H1 (cell line): Measurements from ENCODE around the gene ACKR1. TPM values are rescaled to one million over a fixed set of nuclear protein-coding genes. Genes with fewer than 3 reads are reported as not detected.

Experiments used
- CTCF ChIA-PET: fragments of 300-600 bp; sonication (Branson Sonifier 250); formaldehyde crosslinking; loops from one replicate; lab custom pipeline; 2021; ENCODE audit not compliant: partially characterized antibody; lab: Charles Lee
- POLR2A ChIA-PET: fragments of 300-600 bp; sonication (Branson Sonifier 250); formaldehyde crosslinking; loops from one replicate; lab custom pipeline; 2021; ENCODE audit warnings: inconsistent platforms; ENCODE audit not compliant: partially characterized antibody; lab: Charles Lee
- DNase-seq, 2 experiments: peaks; one replicate each; pipeline versions ENCODE4 v3.0.0 to v3.0.0-alpha.2; 2010 to 2022; ENCODE audit warnings: low spot score in 2 of 2, low read depth in 1 of 2, mixed read lengths in 1 of 2
- FAIRE-seq: peaks from 2 replicates; lab custom pipeline; 2011; peaks lifted over from hg19 to GRCh38; lab: Jason Lieb, UNC
- H2AFZ ChIP-seq: 2 replicates; pipeline ENCODE4 v1.8.1; 2012; ENCODE audit warnings: low read length, inconsistent platforms
- H2AK5ac ChIP-seq: 2 replicates; pipeline ENCODE4 v1.6.1; 2013; ENCODE audit warnings: low read depth, low read length
- H2BK120ac ChIP-seq: replicated peaks from 2 replicates; pipeline ENCODE3; 2013; ENCODE audit warnings: low read depth, low read length, inconsistent platforms
- H2BK12ac ChIP-seq: 2 replicates; pipeline ENCODE4 v1.6.1; 2013; ENCODE audit warnings: low read depth, low read length
- H2BK15ac ChIP-seq: 2 replicates; pipeline ENCODE4 v1.6.1; 2013; ENCODE audit warnings: low read length
- H2BK20ac ChIP-seq: 2 replicates; pipeline ENCODE4 v1.6.1; 2013; ENCODE audit warnings: low read length
- H2BK5ac ChIP-seq: 2 replicates; pipeline ENCODE4 v1.6.1; 2013; ENCODE audit warnings: low read depth, low read length
- H3K14ac ChIP-seq: 2 replicates; pipeline ENCODE4 v1.6.1; 2013; ENCODE audit warnings: inconsistent platforms; ENCODE audit not compliant: insufficient read length
- H3K18ac ChIP-seq: 2 replicates; pipeline ENCODE4 v1.6.1; 2013; ENCODE audit warnings: low read length; ENCODE audit errors: extremely low read depth
- H3K23ac ChIP-seq: 2 replicates; pipeline ENCODE4 v1.6.1; 2013; ENCODE audit warnings: inconsistent platforms; ENCODE audit not compliant: insufficient read length
- H3K23me2 ChIP-seq: 2 replicates; pipeline ENCODE4 v1.6.1; 2013; ENCODE audit warnings: low read depth, low read length
- H3K27ac ChIP-seq: 2 replicates; pipeline ENCODE4 v1.6.1; 2011; ENCODE audit warnings: low read depth, low read length, inconsistent platforms
- H3K27me3 ChIP-seq, 4 experiments: replicated peaks in 1 of 4; 1 replicate in 1 of 4; 2 replicates in 3 of 4; pipeline versions ENCODE4 v1.6.1 to v1.8.1; 2011 to 2013; ENCODE audit warnings: low read length in 3 of 4, mild to moderate bottlenecking in 3 of 4, inconsistent platforms in 2 of 4, mixed read lengths in 2 of 4, moderate library complexity in 1 of 4; ENCODE audit not compliant: control insufficient read depth in 3 of 4, insufficient read depth in 3 of 4; ENCODE audit errors: extremely low read depth in 1 of 4
- H3K36me3 ChIP-seq, 4 experiments: 2 replicates each; pipeline versions ENCODE4 v1.6.1 to v1.8.1; 2011 to 2013; ENCODE audit warnings: mild to moderate bottlenecking in 4 of 4, low read length in 3 of 4, moderate library complexity in 2 of 4, control low read depth in 1 of 4, inconsistent platforms in 1 of 4; ENCODE audit not compliant: insufficient read depth in 4 of 4, control insufficient read depth in 2 of 4
- H3K4ac ChIP-seq: replicated peaks from 2 replicates; pipeline ENCODE3; 2013; ENCODE audit warnings: low read length, low read depth, mixed read lengths, inconsistent platforms; ENCODE audit not compliant: insufficient read length
- H3K4me1 ChIP-seq, 4 experiments: replicated peaks in 1 of 4; 1 replicate in 1 of 4; 2 replicates in 3 of 4; pipeline versions ENCODE4 v1.6.1 to v1.8.1; 2011 to 2013; ENCODE audit warnings: low read length in 3 of 4, inconsistent platforms in 2 of 4, mixed read lengths in 1 of 4; ENCODE audit not compliant: insufficient read depth in 4 of 4, control insufficient read depth in 3 of 4
- H3K4me2 ChIP-seq, 2 experiments: 2 replicates each; pipeline versions ENCODE4 v1.6.1 to v1.8.1; 2011 to 2013; ENCODE audit warnings: low read depth in 2 of 2, low read length in 2 of 2, control low read depth in 1 of 2, inconsistent platforms in 1 of 2, mild to moderate bottlenecking in 1 of 2; ENCODE audit not compliant: insufficient read depth in 1 of 2
- H3K4me3 ChIP-seq, 4 experiments: fragments of 200-600, 300-600 bp in 1 of 4; sonication (generic), shearing (Covaris generic), sonication (Bioruptor Twin) in 1 of 4; 2 replicates each; pipeline versions ENCODE4 v1.5.1 to v1.8.1; 2011 to 2016; ENCODE audit warnings: low read length in 4 of 4, low read depth in 3 of 4, control low read depth in 2 of 4, inconsistent platforms in 2 of 4, mild to moderate bottlenecking in 2 of 4, mixed read lengths in 1 of 4, moderate library complexity in 1 of 4; ENCODE audit not compliant: insufficient read depth in 2 of 4; ENCODE audit errors: extremely low read depth in 1 of 4
- H3K56ac ChIP-seq: replicated peaks from 2 replicates; pipeline ENCODE3; 2013; ENCODE audit warnings: low read depth, mild to moderate bottlenecking, mixed read lengths, low read length, inconsistent platforms; ENCODE audit not compliant: insufficient read length
- H3K79me1 ChIP-seq: 2 replicates; pipeline ENCODE4 v1.6.1; 2013; ENCODE audit warnings: low read depth, low read length, control low read depth
- H3K79me2 ChIP-seq, 2 experiments: 2 replicates each; pipeline versions ENCODE4 v1.6.1 to v1.8.1; 2012 to 2013; ENCODE audit warnings: low read length in 2 of 2, mild to moderate bottlenecking in 2 of 2, inconsistent platforms in 1 of 2; ENCODE audit not compliant: insufficient read depth in 2 of 2, control insufficient read depth in 1 of 2
- H3K9ac ChIP-seq, 4 experiments: replicated peaks in 1 of 4; 1 replicate in 1 of 4; 2 replicates in 3 of 4; pipeline versions ENCODE4 v1.6.1 to v1.8.1; 2011 to 2013; ENCODE audit warnings: low read depth in 3 of 4, low read length in 3 of 4, control low read depth in 2 of 4, mild to moderate bottlenecking in 2 of 4, moderate library complexity in 2 of 4, inconsistent platforms in 1 of 4; ENCODE audit errors: extremely low read depth in 1 of 4
- H3K9me3 ChIP-seq, 2 experiments: 2 replicates each; pipeline versions ENCODE4 v1.6.1 to v1.8.1; 2012 to 2013; ENCODE audit warnings: mild to moderate bottlenecking in 2 of 2, moderate library complexity in 2 of 2, control low read depth in 1 of 2, inconsistent platforms in 1 of 2, low read depth in 1 of 2, low read length in 1 of 2, mixed read lengths in 1 of 2; ENCODE audit not compliant: insufficient read depth in 2 of 2
- H4K20me1 ChIP-seq, 2 experiments: replicated peaks in 1 of 2; 2 replicates each; pipeline versions ENCODE3 to v1.8.1; 2011 to 2013; ENCODE audit warnings: inconsistent platforms in 2 of 2, low read length in 2 of 2, mild to moderate bottlenecking in 1 of 2; ENCODE audit not compliant: insufficient read depth in 2 of 2, control insufficient read depth in 1 of 2
- H4K5ac ChIP-seq: 2 replicates; pipeline ENCODE4 v1.6.1; 2013; ENCODE audit warnings: low read length, low read depth, mixed read lengths, inconsistent platforms; ENCODE audit not compliant: insufficient read length
- H4K8ac ChIP-seq: 2 replicates; pipeline ENCODE4 v1.8.0; 2013; ENCODE audit warnings: mild to moderate bottlenecking, moderate library complexity, low read length, inconsistent platforms; ENCODE audit not compliant: insufficient read depth; ENCODE audit errors: extremely low read depth
- H4K91ac ChIP-seq: replicated peaks from 2 replicates; pipeline ENCODE3; 2013; ENCODE audit warnings: low read length, mixed read lengths, inconsistent platforms; ENCODE audit not compliant: insufficient read length
- ASH2L ChIP-seq: fragments of 200-600, 300-600 bp; sonication (generic); IDR thresholded peaks from one replicate; pipeline ENCODE4 v1.7.1; 2017; ENCODE audit warnings: low read length
- CEBPB ChIP-seq: IDR thresholded peaks from 2 replicates; pipeline ENCODE4 v1.6.1; 2012; ENCODE audit warnings: low read depth, low read length
- CTBP2 ChIP-seq: IDR thresholded peaks from 2 replicates; pipeline ENCODE4 v1.7.0; 2011; ENCODE audit warnings: borderline replicate concordance, mild to moderate bottlenecking, moderate library complexity, mixed read lengths, low read length; ENCODE audit not compliant: insufficient read depth, insufficient read length
- EGR1 ChIP-seq: IDR thresholded peaks from 2 replicates; pipeline ENCODE4 v1.6.1; 2011; ENCODE audit warnings: low read depth, low read length, borderline replicate concordance
- EP300 ChIP-seq, 2 experiments: IDR thresholded peaks; 1 replicate in 1 of 2; 2 replicates in 1 of 2; pipeline ENCODE4 v1.6.1; 2011 to 2012; ENCODE audit warnings: low read depth in 2 of 2, low read length in 2 of 2, mild to moderate bottlenecking in 2 of 2, borderline replicate concordance in 1 of 2, inconsistent platforms in 1 of 2, moderate library complexity in 1 of 2
- KDM4A ChIP-seq: IDR thresholded peaks from one replicate; pipeline ENCODE4 v1.7.1; 2012; ENCODE audit warnings: low read depth, mild to moderate bottlenecking, moderate library complexity, low read length, inconsistent platforms; ENCODE audit not compliant: severe bottlenecking
- SIN3A ChIP-seq, 2 experiments: IDR thresholded peaks in 1 of 2; conservative IDR thresholded peaks in 1 of 2; 2 replicates each; pipeline ENCODE4 v1.6.1; 2011 to 2012; ENCODE audit warnings: low read length in 2 of 2, improper control_type of control experiment in 1 of 2, low read depth in 1 of 2, mild to moderate bottlenecking in 1 of 2
- SP1 ChIP-seq: IDR thresholded peaks from 2 replicates; pipeline ENCODE4 v1.6.1; 2011; ENCODE audit warnings: low read depth, low read length
- TAF1 ChIP-seq: IDR thresholded peaks from 2 replicates; pipeline ENCODE4 v1.6.1; 2011; ENCODE audit warnings: mild to moderate bottlenecking, low read depth, low read length
- WGBS, 2 experiments: shearing (Covaris generic) in 1 of 2; methylation state at CpG; one replicate each; pipeline versions ENCODE4 v1.1.6 to v1.1.7; 2013 to 2015; ENCODE audit warnings: low lambda C conversion rate in 2 of 2, mixed read lengths in 2 of 2, inconsistent platforms in 1 of 2, low coverage in 1 of 2, missing lambda C conversion rate in 1 of 2; ENCODE audit not compliant: insufficient replicate concordance in 2 of 2, insufficient coverage in 1 of 2, insufficient read length in 1 of 2; ENCODE audit errors: extremely low coverage in 1 of 2, missing lambda C conversion rate in 1 of 2; 5-methylcytosine and 5-hydroxymethylcytosine counted together
- polyA plus RNA-seq, 7 experiments: library from polyadenylated mRNA; depleted of rRNA in 3 of 7; stranded (reverse) in 5 of 7; unstranded in 2 of 7; fragments of >200 nt in 5 of 7; fragments of 200-250 nt in 2 of 7; gene quantifications; 1 replicate in 5 of 7; 2 replicates in 1 of 7; 4 replicates in 1 of 7; pipeline versions ENCODE4 v1.2.1 to v1.2.3, GENCODE V29; 2011 to 2013; ENCODE audit warnings: missing spikeins in 2 of 7, mixed read lengths in 2 of 7
- total RNA-seq: library from RNA; stranded (reverse); fragmentation: NEBNext Ultra II Directional; extraction: Animal tissue kit (Norgen Biotek cat#: 25700); gene quantifications from 2 replicates; pipeline ENCODE4 v1.2.1, GENCODE V29; 2021
- TF ChIP-seq, protein P1 (sequence below): IDR thresholded peaks from 2 replicates; pipeline ENCODE4 v1.6.1; 2011; ENCODE audit warnings: low read length, improper control_type of control experiment

The ACKR1 gene
- total and polyA plus RNA-seq, 2 of the 8 experiments (the other 6 are each of a cell fraction or from before 2014, with no cell fraction given) = 0.61 to 1.00 TPM

DNA sequence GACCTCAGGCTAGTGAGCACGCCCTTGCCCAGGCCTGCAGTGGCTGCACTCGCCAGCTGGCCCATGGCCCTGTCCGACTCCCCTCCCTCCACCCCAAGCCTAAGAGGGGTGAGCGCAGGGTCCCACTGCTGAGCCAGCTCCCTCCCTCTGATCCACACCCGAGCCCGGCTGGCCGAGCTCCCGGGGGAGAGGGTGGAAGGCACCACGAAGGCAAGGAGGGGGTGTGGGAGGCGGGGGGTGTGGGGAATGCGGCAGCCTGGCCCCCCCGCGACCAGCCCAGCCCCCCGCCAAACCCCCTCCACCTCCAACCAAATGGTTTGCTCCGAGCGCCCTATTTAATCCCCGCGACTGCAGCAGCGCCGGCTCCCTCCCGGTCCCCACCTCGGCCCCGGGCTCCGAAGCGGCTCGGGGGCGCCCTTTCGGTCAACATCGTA lies 33.4 kb upstream of the ACKR1 start, which contains the start of gene CADM3:
CADM3 (plus strand) TSS at position 362 of the 434 bp plus-strand sequence. CDS start 151 bp downstream, outside the sequence.
- ChIA-PET CTCF (interaction anchor here (3.3 to 12.4 kb wide), 3 partner anchors 10 to 39 kb away, joined by 24 to 367 read pairs (median 31); partner anchors contain the start of gene ACKR1), POLR2A (interaction anchor here (1.6 kb wide), 1 partner anchor 17 kb away, joined by 3 read pairs; no protein-coding TSS in a partner anchor)
- no peak within 1 kb of the TSS for H4K5ac ChIP-seq
- H2AFZ ChIP-seq = no peak within 1 kb of the TSS
- peaks cover 0 to 11% (median 3%) of the 10 kb centered on the region in 4 experiments; a peak in 6 of 7 replicates for H3K4me1 ChIP-seq
- DNase-seq = peak in 1 of 2 experiments; percentile 80
- H2BK15ac ChIP-seq = 0 out of 2 replicates have a peak within 1 kb of the TSS, but pooled peaks have one; percentile 48
- no peak within 1 kb of the TSS for H2AK5ac ChIP-seq
- peaks cover 15% of the 10 kb centered on the region for H3K23me2 ChIP-seq
- no peak within 1 kb of the TSS for H2BK120ac ChIP-seq
- peak within 1 kb of the TSS; percentile 100 for H3K4me2 ChIP-seq
- H3K9me3 ChIP-seq = no peaks in the 10 kb centered on the region
- peaks cover 0 to 10% of the 10 kb centered on the region in 2 experiments for H4K20me1 ChIP-seq
- no peak within 1 kb of the TSS for H3K4ac ChIP-seq
- H4K91ac ChIP-seq = peak within 1 kb of the TSS; percentile 12
- H2BK5ac ChIP-seq = no peak within 1 kb of the TSS; the same call in 1 of the 2 replicates
- H3K14ac ChIP-seq = no peak within 1 kb of the TSS
- H3K79me2 ChIP-seq = peaks cover 0 to 3% of the 10 kb centered on the region in 2 experiments; a peak in 1 of 4 replicates
- H4K8ac ChIP-seq = 0 out of 2 replicates have a peak within 1 kb of the TSS, but pooled peaks have one; percentile 36
- FAIRE-seq = no peak
- peak within 1 kb of the TSS; percentile 54; the same call in 1 of the 2 replicates for H2BK12ac ChIP-seq
- no peaks in the 10 kb centered on the region for H3K36me3 ChIP-seq
- WGBS, 2 experiments = no CpG with 5 or more reads among the region's 29 CpGs
- no peak within 1 kb of the TSS for H3K27ac ChIP-seq
- H3K79me1 ChIP-seq = no peaks in the 10 kb centered on the region; the same call in 1 of the 2 replicates
- no peak within 1 kb of the TSS for H3K56ac ChIP-seq
- peaks cover 0 to 3% (median 0%) of the 10 kb centered on the region in 4 experiments; a peak in 2 of 7 replicates for H3K27me3 ChIP-seq
- 0 out of 2 replicates have a peak within 1 kb of the TSS, but pooled peaks have one; percentile 36 for H2BK20ac ChIP-seq
- H3K4me3 ChIP-seq = peak within 1 kb of the TSS; percentile 87 to 99 (median 96)
- H3K18ac ChIP-seq = no peak within 1 kb of the TSS; the same call in 1 of the 2 replicates
- H3K9ac ChIP-seq = peak within 1 kb of the TSS in 2 of 4 experiments; percentile 46 to 76; a peak in 4 of 7 replicates
- no peak within 1 kb of the TSS for H3K23ac ChIP-seq
- TF ChIP-seq EP300 (IDR thresholded peaks at IDR 0.05; ENCODE audit: borderline replicate concordance in 1 of 2, low read depth in 2 of 2, low read length in 2 of 2) (peak in 1 of 2 experiments; percentile 24; a peak in 1 of 3 replicates), TAF1 (0 out of 2 replicates have a peak, but pooled peaks have one; percentile 18), CTBP2 (peak; percentile 46), SP1 (no peak), CEBPB (no peak), KDM4A (peak; percentile 1), SIN3A (conservative IDR thresholded peaks at IDR 0.05 in 1 of 2, IDR thresholded peaks at IDR 0.05 in 1 of 2; ENCODE audit: low read depth in 1 of 2, low read length in 2 of 2) (peak in 1 of 2 experiments; percentile 55; a peak in 1 of 4 replicates), ASH2L (peak; percentile 83), EGR1 (peak; percentile 83)
- TF ChIP-seq, protein P1, sequence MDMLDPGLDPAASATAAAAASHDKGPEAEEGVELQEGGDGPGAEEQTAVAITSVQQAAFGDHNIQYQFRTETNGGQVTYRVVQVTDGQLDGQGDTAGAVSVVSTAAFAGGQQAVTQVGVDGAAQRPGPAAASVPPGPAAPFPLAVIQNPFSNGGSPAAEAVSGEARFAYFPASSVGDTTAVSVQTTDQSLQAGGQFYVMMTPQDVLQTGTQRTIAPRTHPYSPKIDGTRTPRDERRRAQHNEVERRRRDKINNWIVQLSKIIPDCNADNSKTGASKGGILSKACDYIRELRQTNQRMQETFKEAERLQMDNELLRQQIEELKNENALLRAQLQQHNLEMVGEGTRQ = no peak
